Measurements from ENCODE around the gene PPP1R3F. TPM values are rescaled to one million over a fixed set of nuclear protein-coding genes. Genes with fewer than 3 reads are reported as not detected.

The PPP1R3F gene
- polyA plus RNA-seq, 4 donors: 0.67 to 3.4 (median 2.3) TPM

GRCh38 chrX:49231333-49232000 lies 38.1 kb upstream of the PPP1R3F start:
- Histone ChIP-seq H3K36me3 (ENCODE audit: control insufficient read depth in 3 of 3, insufficient read depth in 2 of 3, low read depth in 1 of 3, low read length in 3 of 3) (no peaks in the 10 kb centered on the region), H3K9me3 (ENCODE audit: control insufficient read depth in 2 of 2, insufficient read depth in 1 of 2, low read depth in 1 of 2, low read length in 1 of 2) (no peaks in the 10 kb centered on the region), H3K27ac (ENCODE audit: low read depth in 1 of 3, low read length in 2 of 3) (peak overlapping the region in 1 of 3 donors; percentile 62), H3K4me3 (ENCODE audit: low read depth in 1 of 3, low read length in 3 of 3) (no peak overlapping the region), H3K27me3 (ENCODE audit: control insufficient read depth in 3 of 3, insufficient read depth in 3 of 3, low read length in 3 of 3) (peaks cover 0 to 4% (median 0%) of the 10 kb centered on the region in 3 donors), H3K4me1 (ENCODE audit: control insufficient read depth in 3 of 3, insufficient read depth in 2 of 3, low read depth in 1 of 3, low read length in 2 of 3) (no peaks in the 10 kb centered on the region)
- whole genome bisulfite sequencing, 3 donors: 89 to 94% (median 94%) methylated on average over 8 to 10 of the region's 10 CpGs
- no peak for DNase-seq
- no peak for FAIRE-seq

GRCh38 chrX:49232525-49232924 lies 37.1 kb upstream of the PPP1R3F start:
- FAIRE-seq (no peak), DNase-seq (no peak)
- no peaks in the 10 kb centered on the region for H3K36me3 ChIP-seq (ENCODE audit: control insufficient read depth in 3 of 3, insufficient read depth in 2 of 3, low read depth in 1 of 3, low read length in 3 of 3)
- no peaks in the 10 kb centered on the region for H3K4me1 ChIP-seq (ENCODE audit: control insufficient read depth in 3 of 3, insufficient read depth in 2 of 3, low read depth in 1 of 3, low read length in 2 of 3)
- 63 to 95% (median 76%) methylated on average over 2 of the region's 2 CpGs for WGBS, 3 donors
- H3K9me3 ChIP-seq (ENCODE audit: control insufficient read depth in 2 of 2, insufficient read depth in 1 of 2, low read depth in 1 of 2, low read length in 1 of 2): no peaks in the 10 kb centered on the region
- H3K27ac ChIP-seq (ENCODE audit: low read depth in 1 of 3, low read length in 2 of 3): no peak overlapping the region
- H3K27me3 ChIP-seq (ENCODE audit: control insufficient read depth in 3 of 3, insufficient read depth in 3 of 3, low read length in 3 of 3): peaks cover 0 to 4% (median 0%) of the 10 kb centered on the region in 3 donors
- no peak overlapping the region for H3K4me3 ChIP-seq (ENCODE audit: low read depth in 1 of 3, low read length in 3 of 3)

- Histone ChIP-seq H3K4me1 (ENCODE audit: control insufficient read depth in 3 of 3, insufficient read depth in 2 of 3, low read depth in 1 of 3, low read length in 2 of 3) (no peaks in the 10 kb centered on the region), H3K4me3 (ENCODE audit: low read depth in 1 of 3, low read length in 3 of 3) (no peak within 1 kb of the TSS), H3K27me3 (ENCODE audit: control insufficient read depth in 3 of 3, insufficient read depth in 3 of 3, low read length in 3 of 3) (peaks cover 0 to 4% (median 0%) of the 10 kb centered on the region in 3 donors), H3K36me3 (ENCODE audit: control insufficient read depth in 3 of 3, insufficient read depth in 2 of 3, low read depth in 1 of 3, low read length in 3 of 3) (no peaks in the 10 kb centered on the region), H3K9me3 (ENCODE audit: control insufficient read depth in 2 of 2, insufficient read depth in 1 of 2, low read depth in 1 of 2, low read length in 1 of 2) (no peaks in the 10 kb centered on the region), H3K27ac (ENCODE audit: low read depth in 1 of 3, low read length in 2 of 3) (no peak within 1 kb of the TSS)
- DNase-seq (no peak), FAIRE-seq (no peak)
- 74 to 85% (median 75%) methylated on average over 8 to 9 of the region's 9 CpGs for WGBS, 3 donors
Observed at GRCh38 chrX:49233176-49233575, 36.4 kb upstream of the PPP1R3F start, which contains the start of gene CACNA1F. Gene CACNA1F (minus strand): TSS chrX:49233340. CDS start chrX:49233309, 31 bp downstream.

- DNase-seq (no peak), FAIRE-seq (no peak)
- no peaks in the 10 kb centered on the region for H3K36me3 ChIP-seq (ENCODE audit: control insufficient read depth in 3 of 3, insufficient read depth in 2 of 3, low read depth in 1 of 3, low read length in 3 of 3)
- no peaks in the 10 kb centered on the region for H3K4me1 ChIP-seq (ENCODE audit: control insufficient read depth in 3 of 3, insufficient read depth in 2 of 3, low read depth in 1 of 3, low read length in 2 of 3)
- no peak overlapping the region for H3K27ac ChIP-seq (ENCODE audit: low read depth in 1 of 3, low read length in 2 of 3)
- 41 to 68% (median 50%) methylated on average over 41 to 56 of the region's 56 CpGs for WGBS, 3 donors
- peaks cover 0 to 4% (median 0%) of the 10 kb centered on the region in 3 donors for H3K27me3 ChIP-seq (ENCODE audit: control insufficient read depth in 3 of 3, insufficient read depth in 3 of 3, low read length in 3 of 3)
- no peaks in the 10 kb centered on the region for H3K9me3 ChIP-seq (ENCODE audit: control insufficient read depth in 2 of 2, insufficient read depth in 1 of 2, low read depth in 1 of 2, low read length in 1 of 2)
- H3K4me3 ChIP-seq (ENCODE audit: low read depth in 1 of 3, low read length in 3 of 3): no peak overlapping the region
Observed at GRCh38 chrX:49233887-49234555, 35.6 kb upstream of the PPP1R3F start.

GRCh38 chrX:49237060-49237459 lies 32.5 kb upstream of the PPP1R3F start:
- Histone ChIP-seq H3K4me3 (ENCODE audit: low read depth in 1 of 3, low read length in 3 of 3) (no peak overlapping the region), H3K27ac (ENCODE audit: low read depth in 1 of 3, low read length in 2 of 3) (peak overlapping the region in 1 of 3 donors; percentile 24), H3K27me3 (ENCODE audit: control insufficient read depth in 3 of 3, insufficient read depth in 3 of 3, low read length in 3 of 3) (peaks cover 0 to 4% (median 0%) of the 10 kb centered on the region in 3 donors), H3K9me3 (ENCODE audit: control insufficient read depth in 2 of 2, insufficient read depth in 1 of 2, low read depth in 1 of 2, low read length in 1 of 2) (no peaks in the 10 kb centered on the region), H3K36me3 (ENCODE audit: control insufficient read depth in 3 of 3, insufficient read depth in 2 of 3, low read depth in 1 of 3, low read length in 3 of 3) (peaks cover 0 to 7% (median 0%) of the 10 kb centered on the region in 3 donors), H3K4me1 (ENCODE audit: control insufficient read depth in 3 of 3, insufficient read depth in 2 of 3, low read depth in 1 of 3, low read length in 2 of 3) (no peaks in the 10 kb centered on the region)
- DNase-seq (no peak), FAIRE-seq (no peak)
- 66 to 87% (median 84%) methylated on average over 9 of the region's 9 CpGs for WGBS, 3 donors

GRCh38 chrX:49238735-49239134 lies 30.9 kb upstream of the PPP1R3F start:
- Histone ChIP-seq H3K36me3 (ENCODE audit: control insufficient read depth in 3 of 3, insufficient read depth in 2 of 3, low read depth in 1 of 3, low read length in 3 of 3) (peaks cover 0 to 20% (median 0%) of the 10 kb centered on the region in 3 donors), H3K4me3 (ENCODE audit: low read depth in 1 of 3, low read length in 3 of 3) (no peak overlapping the region), H3K9me3 (ENCODE audit: control insufficient read depth in 2 of 2, insufficient read depth in 1 of 2, low read depth in 1 of 2, low read length in 1 of 2) (no peaks in the 10 kb centered on the region), H3K4me1 (ENCODE audit: control insufficient read depth in 3 of 3, insufficient read depth in 2 of 3, low read depth in 1 of 3, low read length in 2 of 3) (no peaks in the 10 kb centered on the region), H3K27me3 (ENCODE audit: control insufficient read depth in 3 of 3, insufficient read depth in 3 of 3, low read length in 3 of 3) (peaks cover 0 to 4% (median 0%) of the 10 kb centered on the region in 3 donors), H3K27ac (ENCODE audit: low read depth in 1 of 3, low read length in 2 of 3) (no peak overlapping the region)
- WGBS, 3 donors: 76 to 81% (median 78%) methylated on average over 5 to 7 of the region's 7 CpGs
- no peak for DNase-seq
- no peak for FAIRE-seq

- no peaks in the 10 kb centered on the region for H3K27me3 ChIP-seq (ENCODE audit: control insufficient read depth in 3 of 3, insufficient read depth in 3 of 3, low read length in 3 of 3)
- DNase-seq (no peak), FAIRE-seq (no peak)
- WGBS, 3 donors: 89 to 92% (median 92%) methylated on average over 12 of the region's 12 CpGs
- no peak overlapping the region for H3K27ac ChIP-seq (ENCODE audit: low read depth in 1 of 3, low read length in 2 of 3)
- no peak overlapping the region for H3K4me3 ChIP-seq (ENCODE audit: low read depth in 1 of 3, low read length in 3 of 3)
- no peaks in the 10 kb centered on the region for H3K9me3 ChIP-seq (ENCODE audit: control insufficient read depth in 2 of 2, insufficient read depth in 1 of 2, low read depth in 1 of 2, low read length in 1 of 2)
- H3K4me1 ChIP-seq (ENCODE audit: control insufficient read depth in 3 of 3, insufficient read depth in 2 of 3, low read depth in 1 of 3, low read length in 2 of 3): no peaks in the 10 kb centered on the region
- H3K36me3 ChIP-seq (ENCODE audit: control insufficient read depth in 3 of 3, insufficient read depth in 2 of 3, low read depth in 1 of 3, low read length in 3 of 3): peaks cover 0 to 34% (median 0%) of the 10 kb centered on the region in 3 donors
Observed at GRCh38 chrX:49242545-49243066, 27.0 kb upstream of the PPP1R3F start.

GRCh38 chrX:49243166-49243565 lies 26.4 kb upstream of the PPP1R3F start:
- H3K4me1 ChIP-seq (ENCODE audit: control insufficient read depth in 3 of 3, insufficient read depth in 2 of 3, low read depth in 1 of 3, low read length in 2 of 3): no peaks in the 10 kb centered on the region
- no peaks in the 10 kb centered on the region for H3K9me3 ChIP-seq (ENCODE audit: control insufficient read depth in 2 of 2, insufficient read depth in 1 of 2, low read depth in 1 of 2, low read length in 1 of 2)
- H3K36me3 ChIP-seq (ENCODE audit: control insufficient read depth in 3 of 3, insufficient read depth in 2 of 3, low read depth in 1 of 3, low read length in 3 of 3): peaks cover 0 to 38% (median 0%) of the 10 kb centered on the region in 3 donors
- H3K27ac ChIP-seq (ENCODE audit: low read depth in 1 of 3, low read length in 2 of 3): no peak overlapping the region
- no peaks in the 10 kb centered on the region for H3K27me3 ChIP-seq (ENCODE audit: control insufficient read depth in 3 of 3, insufficient read depth in 3 of 3, low read length in 3 of 3)
- 86 to 89% (median 88%) methylated on average over 8 to 12 of the region's 12 CpGs for WGBS, 3 donors
- no peak for FAIRE-seq
- no peak overlapping the region for H3K4me3 ChIP-seq (ENCODE audit: low read depth in 1 of 3, low read length in 3 of 3)
- DNase-seq: no peak

Measured in small intestine (tissue), 7 donors.